Activated T-cell treated with anti-CD3 and anti-CD28 coated beads for 1 hour (primary cell): ENCODE data around the gene ARHGEF25.
"Not testable (repeated sequence)": the region's sequence is repeated elsewhere in the genome, so short reads cannot be mapped to it uniquely, and the experiment has no call there.

Experiments used
- DNase-seq: peaks from one replicate; pipeline ENCODE4 v3.0.0-alpha.2; 2020; ENCODE audit warnings: low read depth

The ARHGEF25 gene

DNA sequence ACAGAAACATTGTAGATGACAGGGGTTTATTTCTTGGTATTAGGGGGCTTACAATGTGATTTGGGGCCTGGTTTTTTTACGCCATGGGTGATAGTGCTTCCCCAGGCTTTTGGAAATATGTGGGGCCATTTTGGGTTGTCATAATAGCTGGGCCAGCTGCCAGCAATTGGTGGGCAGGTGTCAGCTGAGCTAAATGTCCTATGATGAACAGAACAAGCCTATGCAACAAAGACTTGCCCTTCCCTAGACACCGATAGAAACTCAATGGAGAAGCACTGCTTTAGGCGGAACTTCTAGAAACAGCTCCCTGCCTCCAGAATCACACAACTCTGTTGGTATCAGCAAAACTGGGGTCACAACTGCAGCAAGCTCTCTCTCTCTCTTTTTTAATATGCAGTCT, 26.9 kb downstream of the ARHGEF25 start:
- no peak for DNase-seq

DNA sequence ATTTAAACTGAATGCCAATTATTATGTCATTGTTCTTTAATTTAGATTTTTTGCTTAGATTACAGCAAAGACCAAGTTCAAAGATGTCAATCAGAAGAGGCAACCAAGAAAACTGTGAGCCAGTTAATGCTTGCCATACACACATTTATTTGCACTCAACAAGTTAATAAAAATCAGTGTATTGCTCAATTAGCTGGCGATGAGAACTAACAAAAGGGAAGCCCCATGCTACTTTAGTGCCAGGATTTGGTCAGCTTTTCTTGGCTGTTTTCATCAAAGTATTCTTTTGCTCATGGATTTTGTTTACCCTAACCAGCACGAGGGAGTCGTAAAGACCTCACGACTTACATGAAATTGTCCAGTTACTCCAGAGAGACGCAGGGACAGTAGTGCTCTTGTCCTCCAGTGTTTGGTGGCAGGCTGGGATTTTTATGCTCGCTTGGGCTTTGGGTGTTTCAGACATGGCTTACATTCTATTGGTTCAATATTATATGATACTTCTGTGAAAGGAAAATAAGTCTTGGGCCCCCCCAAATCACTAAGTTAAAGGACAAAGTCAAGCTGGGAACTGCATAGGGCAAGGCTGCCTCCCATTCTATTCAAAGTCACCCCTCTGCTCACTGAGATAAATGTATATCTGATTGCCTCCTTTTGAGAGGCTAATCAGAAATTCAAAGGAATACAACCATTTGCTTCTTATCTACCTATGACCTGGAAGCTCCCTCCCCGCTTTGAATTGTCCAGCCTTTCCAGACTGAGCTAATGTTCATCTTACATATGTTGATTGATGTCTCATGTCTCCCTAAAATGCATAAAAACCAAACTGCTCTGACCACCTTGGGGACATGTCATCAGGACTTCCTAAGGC, 29.2 kb downstream of the ARHGEF25 start:
- DNase-seq, result no peak

DNA sequence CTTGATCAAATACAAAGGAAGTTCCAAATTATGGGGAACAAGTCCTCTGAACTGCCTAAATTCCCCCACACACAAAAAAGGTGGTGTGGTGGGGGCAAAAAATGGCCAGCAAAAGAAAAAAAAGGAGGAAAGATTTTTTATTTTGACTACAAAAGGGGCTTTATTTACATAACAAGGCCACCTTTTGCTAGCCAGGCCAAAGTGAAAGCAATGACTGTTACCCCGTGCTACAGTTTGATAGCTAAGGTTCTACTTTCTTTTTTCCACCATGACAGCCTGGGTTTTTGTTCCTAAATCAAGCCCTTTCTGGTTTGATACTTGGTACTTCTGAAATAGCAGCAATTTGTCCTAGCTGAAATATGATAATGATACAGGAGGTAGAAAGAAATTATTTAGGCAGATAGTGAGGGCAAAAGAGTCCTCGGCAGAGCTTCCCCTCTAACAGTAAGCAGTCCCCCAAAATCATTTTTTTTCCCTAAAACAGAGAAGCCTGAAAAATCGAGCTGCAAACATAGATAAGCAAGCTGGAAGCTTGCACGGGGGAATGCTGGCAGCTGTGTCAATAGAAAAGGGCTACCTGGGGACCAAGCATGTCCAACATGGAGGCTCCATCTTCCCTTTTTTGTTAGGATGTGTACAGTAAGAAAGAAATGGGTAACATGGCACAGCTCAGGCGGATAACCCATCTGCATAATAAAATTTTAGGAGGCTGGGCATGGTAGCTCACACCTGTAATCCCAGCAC, 30.6 kb downstream of the ARHGEF25 start:
- no peak for DNase-seq

DNA sequence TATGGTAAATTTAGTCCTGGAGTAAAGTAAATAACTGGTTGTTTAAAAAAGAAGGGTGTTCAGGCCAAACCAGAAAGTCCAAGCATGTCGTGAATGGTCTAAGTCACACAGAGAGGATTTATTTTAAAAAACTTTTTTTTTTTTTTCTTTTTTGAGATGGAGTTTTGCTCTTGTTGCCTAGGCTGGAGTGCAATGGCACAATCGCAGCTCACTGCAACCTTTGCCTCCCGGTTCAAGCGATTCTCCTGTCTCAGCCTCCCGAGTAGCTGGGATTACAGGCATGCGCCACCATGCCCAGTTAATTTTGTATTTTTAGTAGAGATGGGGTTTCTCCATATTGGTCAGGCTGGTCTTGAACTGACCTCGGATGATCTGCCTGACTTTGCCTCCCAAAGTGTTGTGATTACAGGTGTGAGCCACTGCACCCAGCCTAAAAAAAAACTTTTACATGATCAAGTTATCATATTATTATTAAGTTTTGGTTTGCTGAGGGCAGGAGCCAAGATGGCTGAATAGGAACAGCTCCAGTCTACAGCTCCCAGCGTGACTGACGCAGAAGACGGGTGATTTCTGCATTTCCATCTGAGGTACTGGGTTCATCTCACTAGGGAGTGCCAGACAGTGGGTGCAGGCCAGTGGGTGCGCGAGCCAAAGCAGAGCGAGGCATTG, 34.9 kb downstream of the ARHGEF25 start:
- not testable (repeated sequence) for DNase-seq

DNA sequence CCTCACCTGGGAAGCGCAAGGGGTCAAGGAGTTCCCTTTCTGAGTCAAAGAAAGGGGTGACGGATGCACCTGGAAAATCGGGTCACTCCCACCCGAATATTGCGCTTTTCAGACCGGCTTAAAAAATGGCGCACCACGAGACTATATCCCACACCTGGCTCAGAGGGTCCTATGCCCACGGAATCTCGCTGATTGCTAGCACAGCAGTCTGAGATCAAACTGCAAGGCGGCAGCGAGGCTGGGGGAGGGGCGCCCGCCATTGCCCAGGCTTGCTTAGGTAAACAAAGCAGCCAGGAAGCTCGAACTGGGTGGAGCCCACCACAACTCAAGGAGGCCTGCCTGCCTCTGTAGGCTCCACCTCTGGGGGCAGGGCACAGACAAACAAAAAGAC, 35.4 kb downstream of the ARHGEF25 start:
- not testable (repeated sequence) for DNase-seq

DNA sequence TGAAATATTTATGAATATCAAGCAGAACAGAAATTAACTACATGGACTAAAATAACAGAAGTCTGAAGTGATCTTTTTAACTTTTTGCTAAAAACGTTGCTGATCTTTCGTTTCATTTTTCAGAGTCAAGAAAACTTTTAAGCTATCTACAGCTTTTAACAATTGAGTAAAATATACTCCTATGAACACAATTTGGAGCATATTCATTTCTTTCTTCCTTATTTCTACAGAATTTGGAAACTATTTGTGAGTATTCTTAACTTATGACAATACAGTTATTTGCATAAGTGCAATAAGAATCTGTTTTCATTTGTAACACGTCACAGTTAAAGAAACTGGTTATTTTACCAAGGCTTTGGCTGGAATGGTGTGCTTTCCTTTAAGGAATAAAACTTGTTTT, 42.8 kb downstream of the ARHGEF25 start:
- DNase-seq, result no peak

DNA sequence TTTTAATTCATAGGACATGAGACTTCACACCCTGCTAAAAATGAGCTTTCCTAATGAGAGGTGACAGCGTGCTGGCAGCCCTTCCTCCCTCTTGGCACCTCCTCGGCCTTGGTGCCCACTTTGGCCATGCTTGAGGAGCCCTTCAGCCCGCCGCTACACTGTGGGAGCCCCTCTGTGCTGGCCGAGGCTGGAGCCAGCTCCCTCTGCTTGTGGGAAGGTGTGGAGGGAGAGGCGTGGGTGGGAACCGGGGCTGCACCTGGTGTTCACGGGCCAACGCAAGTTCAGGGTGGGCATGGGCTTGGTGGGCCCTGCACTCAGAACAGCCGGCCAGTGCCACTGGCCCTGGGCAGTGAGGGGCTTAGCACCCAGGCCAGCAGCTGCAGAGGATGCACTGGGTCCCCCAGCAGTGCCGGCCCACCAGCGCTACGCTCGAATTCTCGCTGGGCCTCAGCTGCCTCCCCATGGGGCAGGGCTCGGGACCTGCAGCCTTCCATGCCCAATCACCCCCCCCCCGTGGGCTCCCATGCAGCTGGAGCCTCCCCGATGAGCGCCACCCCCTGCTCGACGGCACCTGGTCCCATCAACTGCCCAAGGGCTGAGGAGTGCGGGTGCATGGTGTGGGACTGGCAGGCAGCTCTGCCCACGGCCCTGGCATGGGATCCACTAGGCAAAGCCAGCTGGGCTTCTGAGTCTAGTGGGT, 44.5 kb downstream of the ARHGEF25 start:
- DNase-seq, result no peak

DNA sequence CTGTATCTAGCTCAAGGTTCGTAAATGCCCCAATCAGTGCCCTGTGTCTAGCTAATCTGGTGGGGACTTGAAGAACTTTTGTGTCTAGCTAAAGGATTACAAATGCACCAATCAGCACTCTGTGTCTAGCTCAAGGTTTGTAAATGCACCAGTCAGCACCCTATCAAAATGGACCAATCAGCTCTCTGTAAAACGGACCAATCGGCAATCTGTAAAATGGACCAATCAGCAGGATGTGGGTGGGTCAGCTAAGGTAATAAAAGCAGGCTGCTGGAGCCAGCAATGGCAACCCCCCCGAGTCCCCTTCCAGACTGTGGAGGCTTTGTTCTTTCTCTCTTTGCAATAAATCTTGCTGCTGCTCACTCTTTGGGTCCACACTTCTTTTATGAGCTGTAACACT, 45.2 kb downstream of the ARHGEF25 start:
- not testable (repeated sequence) for DNase-seq

DNA sequence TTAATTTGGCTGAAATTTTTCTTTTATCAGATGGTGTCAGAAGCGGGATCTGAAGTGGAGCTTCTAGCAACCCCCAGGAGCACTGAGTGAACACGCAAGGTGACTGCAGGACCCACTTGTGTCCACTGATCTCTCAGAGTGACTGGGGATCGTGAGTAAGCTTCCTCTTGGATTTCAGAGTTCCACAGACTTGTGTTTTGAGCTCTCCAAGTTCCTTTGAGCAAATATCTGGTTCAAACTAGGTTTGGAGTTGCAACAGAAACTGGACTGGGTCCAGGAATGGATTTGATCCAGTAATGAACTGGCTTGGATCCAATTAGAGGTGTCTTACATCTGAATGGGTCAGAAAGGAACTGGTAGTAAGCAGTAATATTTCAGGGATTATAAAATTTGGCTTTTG, 46.5 kb downstream of the ARHGEF25 start:
- no peak for DNase-seq

DNA sequence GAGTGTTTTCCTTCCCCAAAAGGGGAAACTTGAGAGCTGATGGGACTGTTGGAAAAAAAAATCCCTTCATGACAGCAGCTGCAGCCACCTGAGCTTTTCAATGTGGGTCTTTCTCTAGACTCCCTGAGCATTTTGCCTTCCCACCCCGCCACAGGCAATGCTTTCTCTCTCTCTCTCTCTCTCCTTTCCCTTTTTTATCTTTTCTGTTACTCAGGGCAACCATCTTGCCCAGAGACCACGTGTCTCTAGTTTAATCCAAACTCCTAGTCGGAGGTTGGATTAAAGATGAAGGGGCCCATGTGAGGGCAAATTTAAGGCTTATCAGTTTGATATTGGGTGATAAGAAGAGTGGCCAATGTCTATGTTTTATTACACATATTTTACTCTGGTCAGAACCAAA, 47.7 kb downstream of the ARHGEF25 start:
- no peak for DNase-seq

DNA sequence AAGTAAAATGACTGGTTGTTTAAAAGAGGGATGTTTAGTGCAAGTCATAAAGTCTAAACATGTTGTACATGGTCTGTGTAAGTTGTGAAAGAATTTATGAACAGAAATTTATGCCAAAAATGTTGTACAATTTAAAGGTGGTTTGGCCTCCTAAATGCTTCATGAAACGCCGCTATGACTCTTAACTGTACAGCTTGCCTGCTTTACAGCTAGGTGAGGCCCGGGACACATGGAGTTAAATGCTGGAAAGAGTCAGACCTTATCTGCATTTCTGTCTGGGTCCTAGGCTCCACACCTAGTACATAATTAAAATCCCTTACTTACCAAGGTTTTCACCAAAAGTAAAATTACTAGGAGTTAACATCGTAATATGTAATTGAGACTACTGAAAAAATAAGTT, 50.1 kb downstream of the ARHGEF25 start:
- no peak for DNase-seq

DNA sequence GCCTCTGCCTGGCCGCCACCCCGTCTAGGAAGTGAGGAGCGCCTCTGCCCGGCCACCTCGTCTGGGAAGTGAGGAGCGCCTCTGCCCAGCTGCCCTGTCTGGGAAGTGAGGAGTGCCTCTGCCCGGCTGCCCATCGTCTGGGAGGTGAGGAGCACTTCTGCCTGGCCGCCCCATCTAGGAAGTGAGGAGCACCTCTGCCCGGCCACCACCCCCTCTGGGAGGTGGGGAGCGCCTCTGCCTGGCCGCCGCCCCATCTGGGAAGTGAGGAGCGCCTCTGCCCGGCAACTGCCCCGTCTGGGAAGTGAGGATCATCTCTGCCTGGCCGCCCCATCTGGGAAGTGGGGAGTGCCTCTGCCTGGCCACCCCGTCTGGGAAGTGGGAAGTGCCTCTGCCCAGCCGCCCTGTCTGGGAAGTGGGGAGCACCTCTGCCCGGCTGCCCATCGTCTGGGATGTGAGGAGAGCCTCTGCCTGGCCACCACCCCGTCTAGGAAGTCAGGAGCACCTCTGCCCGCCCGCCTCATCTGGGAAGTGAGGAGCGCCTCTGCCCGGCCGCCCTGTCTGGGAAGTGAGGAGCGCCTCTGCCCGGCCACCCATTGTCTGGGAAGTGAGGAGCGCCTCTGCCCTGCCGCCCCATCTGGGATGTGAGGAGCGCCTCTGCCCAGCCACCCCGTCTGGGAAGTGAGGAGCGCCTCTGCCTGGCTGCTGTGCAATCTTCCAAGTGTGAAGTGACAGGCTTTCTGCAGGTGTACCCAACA, 54.0 kb downstream of the ARHGEF25 start:
- DNase-seq, result not testable (repeated sequence)
